Epithelial cell of proximal tubule (primary cell): ENCODE data around the gene HSD17B14. TPM values are rescaled to one million over a fixed set of nuclear protein-coding genes. Genes with fewer than 3 reads are reported as not detected.

Source experiments
- DNase-seq: peaks from one replicate; pipeline ENCODE4 v3.0.0-alpha.2; 2011; ENCODE audit warnings: low read depth
- H3K4me3 ChIP-seq: 2 replicates; pipeline ENCODE4 v1.5.1; 2011; ENCODE audit warnings: low read depth, mild to moderate bottlenecking, low read length
- CTCF ChIP-seq: conservative IDR thresholded peaks from 2 replicates; pipeline ENCODE4 v1.5.1; 2012; ENCODE audit warnings: low read depth, mild to moderate bottlenecking, low read length
- total RNA-seq: library from RNA; depleted of rRNA; stranded (reverse); fragments of >200 nt; gene quantifications from 2 replicates; pipeline ENCODE4 v1.2.3, GENCODE V29; 2015

Gene HSD17B14
- total RNA-seq, 1 donor from 2014 or later: 2.8 TPM

- no peak overlapping the region for H3K4me3 ChIP-seq
- no peak for TF ChIP-seq CTCF
- DNase-seq: peak; percentile 45
Measured at GRCh38 chr19:48780631-48781391, 55.5 kb downstream of the HSD17B14 start.

GRCh38 chr19:48779636-48780035 lies 56.7 kb downstream of the HSD17B14 start:
- DNase-seq: no peak
- no peak for TF ChIP-seq CTCF
- no peak overlapping the region for H3K4me3 ChIP-seq

GRCh38 chr19:48777720-48778119 lies 58.6 kb downstream of the HSD17B14 start:
- H3K4me3 ChIP-seq: no peak overlapping the region
- DNase-seq: no peak
- TF ChIP-seq CTCF: no peak

- TF ChIP-seq CTCF: no peak
- H3K4me3 ChIP-seq: no peak overlapping the region
- no peak for DNase-seq
Measured at GRCh38 chr19:48777139-48777538, 59.2 kb downstream of the HSD17B14 start.

GRCh38 chr19:48772503-48772953 lies 63.8 kb downstream of the HSD17B14 start:
- DNase-seq: no peak
- no peak for TF ChIP-seq CTCF
- H3K4me3 ChIP-seq: no peak overlapping the region

GRCh38 chr19:48770734-48771472 lies 65.4 kb downstream of the HSD17B14 start:
- no peak for TF ChIP-seq CTCF
- no peak for DNase-seq

More at GRCh38 chr19:48770734-48771472, 65.4 kb downstream of the HSD17B14 start:
- H3K4me3 ChIP-seq: no peak overlapping the region
